ENCODE results near the gene AUNIP.

The AUNIP gene

GRCh38 chr1:25873120-25873519, 13.9 kb upstream of the AUNIP start:
- TF ChIP-seq, protein P1, sequence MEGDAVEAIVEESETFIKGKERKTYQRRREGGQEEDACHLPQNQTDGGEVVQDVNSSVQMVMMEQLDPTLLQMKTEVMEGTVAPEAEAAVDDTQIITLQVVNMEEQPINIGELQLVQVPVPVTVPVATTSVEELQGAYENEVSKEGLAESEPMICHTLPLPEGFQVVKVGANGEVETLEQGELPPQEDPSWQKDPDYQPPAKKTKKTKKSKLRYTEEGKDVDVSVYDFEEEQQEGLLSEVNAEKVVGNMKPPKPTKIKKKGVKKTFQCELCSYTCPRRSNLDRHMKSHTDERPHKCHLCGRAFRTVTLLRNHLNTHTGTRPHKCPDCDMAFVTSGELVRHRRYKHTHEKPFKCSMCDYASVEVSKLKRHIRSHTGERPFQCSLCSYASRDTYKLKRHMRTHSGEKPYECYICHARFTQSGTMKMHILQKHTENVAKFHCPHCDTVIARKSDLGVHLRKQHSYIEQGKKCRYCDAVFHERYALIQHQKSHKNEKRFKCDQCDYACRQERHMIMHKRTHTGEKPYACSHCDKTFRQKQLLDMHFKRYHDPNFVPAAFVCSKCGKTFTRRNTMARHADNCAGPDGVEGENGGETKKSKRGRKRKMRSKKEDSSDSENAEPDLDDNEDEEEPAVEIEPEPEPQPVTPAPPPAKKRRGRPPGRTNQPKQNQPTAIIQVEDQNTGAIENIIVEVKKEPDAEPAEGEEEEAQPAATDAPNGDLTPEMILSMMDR (IDR thresholded peaks at IDR 0.05; ENCODE audit: low read depth, low read length, missing control alignments) = no peak
- no peak for DNase-seq (ENCODE audit: low read depth)

GRCh38 chr1:25872713-25873112, 13.5 kb upstream of the AUNIP start:
- TF ChIP-seq, protein P1 (IDR thresholded peaks at IDR 0.05; ENCODE audit: low read depth, low read length, missing control alignments) = no peak
- DNase-seq (ENCODE audit: low read depth) = no peak
- no peak overlapping the region for H3K4me3 ChIP-seq (ENCODE audit: low read depth, low read length)

More at GRCh38 chr1:25873120-25873519, 13.9 kb upstream of the AUNIP start:
- no peak overlapping the region for H3K4me3 ChIP-seq (ENCODE audit: low read depth, low read length)

GRCh38 chr1:25871704-25872494, 12.6 kb upstream of the AUNIP start:
- no peak overlapping the region for H3K4me3 ChIP-seq (ENCODE audit: low read depth, low read length)
- TF ChIP-seq, protein P1 (IDR thresholded peaks at IDR 0.05; ENCODE audit: low read depth, low read length, missing control alignments) = no peak
- DNase-seq (ENCODE audit: low read depth) = no peak

DNA sequence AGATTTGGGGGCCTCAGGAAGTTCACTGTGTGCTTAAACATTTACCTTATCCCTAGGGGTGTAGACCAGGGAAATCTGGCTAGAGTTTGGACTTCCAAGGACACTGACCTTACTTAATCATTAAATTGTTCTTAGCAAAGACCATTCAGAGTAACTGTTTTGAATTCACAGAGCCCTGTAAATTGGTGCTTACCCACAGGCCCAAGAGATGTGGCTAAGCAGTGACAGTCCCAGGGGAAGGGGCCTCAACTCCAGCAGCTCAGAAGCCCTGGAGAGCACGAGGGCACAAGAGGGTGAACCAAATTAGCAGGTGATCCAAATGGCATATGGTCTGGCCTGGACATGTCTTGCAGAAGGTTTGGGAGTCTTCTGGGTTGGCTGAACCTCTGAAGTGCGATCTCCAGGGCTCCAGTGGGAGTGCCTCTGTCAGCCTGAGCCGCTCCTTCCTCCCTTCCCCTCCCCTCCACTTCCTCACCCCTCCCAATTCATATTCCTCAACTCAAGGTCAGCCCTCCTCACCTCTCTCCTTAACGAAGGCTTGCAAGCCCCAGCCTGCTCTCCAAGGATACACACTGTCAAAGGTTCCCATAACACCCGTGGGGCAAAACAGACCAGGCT, 11.9 kb upstream of the AUNIP start:
- no peak overlapping the region for H3K4me3 ChIP-seq (ENCODE audit: low read depth, low read length)
- DNase-seq (ENCODE audit: low read depth) = no peak
- TF ChIP-seq, protein P1 (IDR thresholded peaks at IDR 0.05; ENCODE audit: low read depth, low read length, missing control alignments) = no peak

- TF ChIP-seq, protein P1 (IDR thresholded peaks at IDR 0.05; ENCODE audit: low read depth, low read length, missing control alignments) = no peak
- DNase-seq (ENCODE audit: low read depth) = no peak
- no peak overlapping the region for H3K4me3 ChIP-seq (ENCODE audit: low read depth, low read length)
Observed at GRCh38 chr1:25870614-25871013, 11.4 kb upstream of the AUNIP start.

DNA sequence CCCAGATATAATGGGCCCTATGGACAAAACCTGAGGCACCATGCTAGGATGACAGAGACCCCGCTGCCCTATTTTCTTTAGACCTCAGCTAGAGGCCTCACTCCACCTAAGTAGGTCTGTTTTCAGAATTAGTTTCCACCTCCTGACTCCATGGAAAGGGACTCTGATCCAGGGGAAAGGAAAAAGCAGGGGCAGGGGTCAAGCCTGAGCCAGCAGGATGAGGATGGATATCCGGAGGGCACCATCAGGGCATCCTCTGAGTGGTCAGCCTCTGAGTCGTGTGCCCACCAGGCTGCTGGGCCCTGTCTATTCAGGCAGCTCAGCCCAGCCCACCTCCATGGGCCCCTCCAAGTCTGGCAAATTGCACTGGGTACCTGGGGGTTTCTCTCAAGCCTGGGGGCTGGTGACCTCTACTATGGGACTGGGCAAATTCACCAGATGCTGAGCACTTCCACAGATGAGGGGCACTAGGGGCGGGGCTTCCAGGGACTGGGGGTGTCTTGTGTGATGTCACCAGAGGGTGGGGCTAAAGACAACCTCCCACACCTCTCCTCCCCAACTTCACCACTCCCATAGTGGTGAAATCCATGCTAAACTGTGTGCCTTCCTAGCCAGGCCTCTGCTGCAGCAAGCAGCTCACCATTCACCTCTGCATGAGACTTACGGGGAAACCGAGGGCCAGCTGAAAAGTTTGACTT, 10.8 kb upstream of the AUNIP start:
- DNase-seq (ENCODE audit: low read depth) = no peak
- TF ChIP-seq, protein P1 (IDR thresholded peaks at IDR 0.05; ENCODE audit: low read depth, low read length, missing control alignments) = no peak
- no peak overlapping the region for H3K4me3 ChIP-seq (ENCODE audit: low read depth, low read length)
